HG03135 (cell line): ENCODE data around the gene SLC38A1.
"Not testable (repeated sequence)": the region's sequence is repeated elsewhere in the genome, so short reads cannot be mapped to it uniquely, and the experiment has no call there.

Experiments used
- ATAC-seq: cut with Tn5 transposase; IDR thresholded peaks from one replicate; pipeline ENCODE4 v1.9.1; 2021; ENCODE audit warnings: mild to moderate bottlenecking, moderate library complexity; ENCODE audit not compliant: unreplicated experiment

SLC38A1 gene

GRCh38 chr12:46209914-46210872 is 58.6 kb downstream of the SLC38A1 start:
- peak; percentile 53 for ATAC-seq

- no peak for ATAC-seq
Measured at GRCh38 chr12:46209170-46209569, 59.7 kb downstream of the SLC38A1 start.

- ATAC-seq: no peak
Measured at GRCh38 chr12:46208370-46208769, 60.5 kb downstream of the SLC38A1 start.

DNA sequence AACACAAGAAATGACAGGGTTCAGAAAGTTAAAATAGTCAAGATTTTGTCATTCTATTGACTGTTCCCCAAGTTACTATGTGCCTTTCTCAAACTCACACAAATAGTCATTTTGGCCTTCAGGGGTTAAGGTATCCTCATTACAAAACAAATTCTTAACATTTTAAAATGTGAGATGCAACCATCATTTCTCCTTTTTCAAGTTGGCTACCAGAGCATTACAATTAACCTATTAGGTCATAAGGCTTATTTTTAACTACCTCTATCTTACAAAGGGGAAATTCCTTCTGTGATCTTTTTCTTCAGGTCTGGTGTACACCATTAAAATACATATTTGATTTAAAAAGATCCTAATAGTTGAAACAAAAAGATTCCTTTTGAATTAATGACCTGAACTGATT is 61.2 kb downstream of the SLC38A1 start:
- ATAC-seq: no peak

- ATAC-seq: no peak
Measured at GRCh38 chr12:46206471-46206870, 62.4 kb downstream of the SLC38A1 start.

GRCh38 chr12:46205294-46205693 is 63.5 kb downstream of the SLC38A1 start:
- no peak for ATAC-seq

DNA sequence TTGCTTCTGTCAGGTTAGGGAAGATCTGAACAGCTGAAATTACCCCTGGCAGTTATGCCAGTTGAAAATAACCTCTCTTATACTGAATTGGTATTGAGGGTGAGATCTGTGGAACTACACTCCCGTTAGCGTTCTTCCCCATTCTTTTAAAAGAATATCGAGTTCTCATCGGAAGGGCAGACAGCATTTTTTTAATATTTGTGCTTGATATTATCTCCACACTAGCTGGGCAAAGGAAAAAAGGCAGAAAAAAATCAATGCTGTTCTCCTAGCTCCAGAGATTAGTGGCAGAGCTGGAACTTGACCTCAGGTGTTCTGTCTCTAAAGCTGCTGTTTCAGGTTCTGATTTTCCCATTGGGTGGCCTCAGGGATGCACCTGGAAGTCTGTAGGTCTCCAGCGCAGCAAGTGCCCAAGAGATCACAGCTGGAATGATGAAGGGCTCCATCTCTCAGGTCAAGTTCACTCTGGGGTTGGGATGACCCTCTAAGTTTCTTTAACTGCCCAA is 67.5 kb downstream of the SLC38A1 start:
- no peak for ATAC-seq

DNA sequence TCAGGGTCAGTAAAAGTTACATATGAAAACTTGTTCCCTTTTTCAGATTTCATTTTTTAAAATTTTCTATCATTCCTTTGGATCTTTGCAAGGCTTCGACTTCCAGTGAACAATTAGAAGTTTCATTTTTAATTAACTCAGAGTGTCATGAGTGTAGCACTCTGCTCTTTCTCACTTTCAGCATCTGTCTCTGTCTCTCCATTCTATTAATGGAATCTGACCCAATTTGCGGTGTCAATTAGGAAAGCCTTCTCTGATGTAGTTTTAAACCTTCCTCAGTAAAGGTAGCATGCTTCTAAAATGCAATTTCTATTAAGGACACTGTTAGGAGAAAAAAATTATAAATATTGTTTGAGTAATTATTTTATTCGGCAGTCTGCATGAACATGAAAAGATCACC is 68.3 kb downstream of the SLC38A1 start:
- ATAC-seq: no peak

GRCh38 chr12:46198913-46199312 is 69.9 kb downstream of the SLC38A1 start:
- ATAC-seq: no peak

DNA sequence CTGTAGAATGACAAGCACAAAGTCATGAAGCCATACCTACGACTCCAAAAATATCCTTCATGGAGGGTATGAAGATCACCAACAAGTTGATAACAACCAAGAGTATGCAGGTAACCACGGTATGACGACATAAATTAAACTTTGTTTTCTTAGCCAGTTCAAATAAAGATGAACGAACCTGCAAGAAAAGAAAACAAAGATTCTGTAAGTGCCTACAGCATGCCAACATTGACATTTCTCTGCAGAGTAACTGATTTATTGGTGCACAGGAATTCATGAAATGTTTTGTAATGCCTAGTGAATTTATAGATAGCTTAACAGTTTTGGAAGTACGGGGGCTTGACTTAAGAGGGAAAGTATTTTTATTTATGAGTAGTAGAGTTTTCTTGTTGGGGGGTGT is 71.0 kb downstream of the SLC38A1 start:
- no peak for ATAC-seq

GRCh38 chr12:46190533-46190932 is 78.3 kb downstream of the SLC38A1 start:
- not testable (repeated sequence) for ATAC-seq

- no peak for ATAC-seq
Measured at GRCh38 chr12:46188170-46188569, 80.7 kb downstream of the SLC38A1 start.

DNA sequence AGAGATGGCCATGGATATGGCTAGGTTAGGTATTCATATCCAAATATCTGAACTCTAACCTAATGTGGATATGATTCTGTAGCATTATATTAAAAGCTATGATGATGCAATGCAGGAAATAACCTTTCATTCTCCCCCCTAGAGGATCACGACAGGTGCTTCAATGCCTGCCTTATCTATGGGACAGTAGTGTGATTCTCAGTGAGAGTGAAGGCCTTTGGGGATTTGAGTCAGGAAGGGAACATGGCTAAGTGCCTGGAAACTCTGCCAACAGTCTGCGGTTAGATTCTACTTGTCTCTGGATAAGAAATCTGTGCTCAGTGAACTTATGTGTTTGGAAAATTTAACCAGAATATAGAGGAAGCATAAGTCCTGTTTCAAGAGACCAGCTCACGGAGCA is 81.8 kb downstream of the SLC38A1 start:
- ATAC-seq: no peak

- ATAC-seq: no peak
Measured at GRCh38 chr12:46186088-46186487, 82.8 kb downstream of the SLC38A1 start.

- no peak for ATAC-seq
Measured at GRCh38 chr12:46185686-46186085, 83.2 kb downstream of the SLC38A1 start.

DNA sequence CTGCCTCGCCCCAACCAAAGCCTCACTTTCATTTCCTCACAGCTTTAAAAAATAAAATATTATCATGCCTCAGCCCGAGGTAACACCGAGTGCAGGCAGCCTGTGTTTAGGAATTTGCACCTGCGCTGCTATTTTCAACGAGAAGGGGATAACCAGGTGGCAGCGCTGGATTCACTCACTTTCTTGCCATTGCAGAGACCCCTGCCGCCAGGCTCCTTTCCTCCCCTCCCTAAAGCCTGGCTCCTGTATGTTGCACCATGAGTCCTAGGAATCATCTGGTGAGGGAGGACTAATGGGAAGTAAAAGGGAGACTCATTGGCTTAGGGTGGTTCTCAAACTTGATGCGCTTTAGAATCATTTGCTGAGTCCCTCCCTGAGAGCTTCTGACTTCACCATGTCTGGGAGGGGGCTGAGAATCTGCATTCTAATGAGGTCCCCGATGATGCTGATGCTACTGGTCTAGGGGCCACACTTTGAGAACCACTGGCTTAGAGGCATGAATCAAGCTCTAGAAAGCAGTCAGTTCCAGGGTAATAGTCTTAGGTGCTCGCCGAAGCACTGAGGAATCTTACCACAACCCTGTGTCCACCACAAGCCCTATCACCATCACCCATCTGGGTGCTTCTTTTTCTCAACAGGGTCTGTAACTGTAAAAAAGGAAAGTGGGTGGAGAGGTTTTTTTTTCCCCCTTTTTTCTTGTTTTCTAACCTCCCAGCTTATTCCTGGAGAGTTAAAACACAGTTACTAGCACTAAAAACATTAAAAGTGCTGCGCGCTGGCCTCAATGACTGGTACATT is 83.8 kb downstream of the SLC38A1 start:
- ATAC-seq: no peak

- no peak for ATAC-seq
Measured at GRCh38 chr12:46183112-46183511, 85.7 kb downstream of the SLC38A1 start.

DNA sequence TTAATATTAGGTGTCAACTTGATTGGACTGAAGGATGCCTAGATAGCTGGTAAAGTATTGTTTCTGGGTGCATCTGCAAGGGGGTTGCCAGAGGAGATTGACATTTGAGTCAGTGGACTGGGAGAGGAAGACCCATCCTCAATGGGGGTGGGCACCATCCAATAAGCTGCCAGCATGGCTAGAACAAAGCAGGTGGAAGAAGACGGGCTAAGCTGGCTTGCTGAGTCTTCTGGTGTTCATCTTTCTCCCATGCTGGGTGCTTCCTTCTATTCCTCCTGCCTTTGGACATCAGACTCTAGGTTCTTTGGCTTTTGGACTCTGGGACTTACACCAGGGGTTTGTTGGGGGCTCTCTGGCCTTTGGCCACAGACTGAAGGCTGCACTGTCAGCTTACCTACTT is 87.4 kb downstream of the SLC38A1 start:
- ATAC-seq: no peak

DNA sequence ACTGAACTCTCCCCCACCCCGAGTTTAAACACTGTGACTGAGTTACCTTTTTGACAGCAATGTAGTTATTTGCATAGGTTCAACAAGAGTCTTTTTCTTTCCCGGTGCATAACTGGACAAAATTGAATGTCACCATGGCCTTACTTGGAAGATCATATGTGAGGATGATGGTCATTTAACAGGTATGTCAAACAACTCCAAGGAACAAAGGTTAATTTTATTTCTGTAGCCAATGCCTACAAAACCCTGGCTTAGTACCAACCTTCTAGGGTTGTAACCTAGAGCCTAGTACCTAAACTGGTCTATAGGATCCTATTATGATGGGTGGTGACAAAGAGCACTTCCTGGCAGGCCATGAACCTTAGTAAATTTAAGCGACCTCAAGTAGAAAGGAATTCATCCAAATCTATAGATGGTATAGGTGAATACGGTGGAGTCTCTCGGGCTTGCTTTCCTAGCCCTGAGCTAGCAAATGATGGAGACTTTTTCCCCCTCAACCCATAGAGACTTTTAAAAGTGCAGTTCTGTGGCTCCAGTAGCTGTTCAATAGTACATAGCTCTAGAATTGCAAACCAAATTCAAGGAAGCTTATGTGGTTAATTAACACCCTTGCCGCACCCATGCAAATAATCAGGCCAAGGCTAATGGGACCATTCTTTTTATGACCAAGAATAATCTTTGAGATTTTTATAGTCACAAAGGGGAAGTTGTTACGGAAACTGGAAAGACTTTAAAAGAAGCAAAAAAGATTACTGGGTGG is 89.0 kb downstream of the SLC38A1 start:
- peak; percentile 40 for ATAC-seq

GRCh38 chr12:46177837-46178608 is 90.8 kb downstream of the SLC38A1 start:
- no peak for ATAC-seq
